Liver (tissue), 9 donors: ENCODE measurements around the gene KRT80. TPM values are rescaled to one million over a fixed set of nuclear protein-coding genes. Genes with fewer than 3 reads are reported as not detected.

Experiments used
- DNase-seq: peaks from one replicate; pipeline ENCODE4 v3.0.0-alpha.2; 2017; ENCODE audit warnings: low spot score
- H3K27ac ChIP-seq, 2 donors: one replicate each; pipeline ENCODE4 v1.7.0; 2013; ENCODE audit warnings: inconsistent platforms in 2 of 2, low read length in 2 of 2, control low read depth in 1 of 2, low read depth in 1 of 2, mild to moderate bottlenecking in 1 of 2
- H3K27me3 ChIP-seq, 4 donors: one replicate each; pipeline versions ENCODE4 v1.6.1 to v1.7.0; 2013; ENCODE audit warnings: low read length in 3 of 4, inconsistent platforms in 1 of 4, mild to moderate bottlenecking in 1 of 4, moderate library complexity in 1 of 4; ENCODE audit not compliant: control insufficient read depth in 4 of 4, insufficient read depth in 4 of 4
- H3K36me3 ChIP-seq, 4 donors: one replicate each; pipeline versions ENCODE4 v1.6.1 to v1.7.0; 2013; ENCODE audit warnings: low read length in 3 of 4, mild to moderate bottlenecking in 3 of 4, low read depth in 1 of 4, moderate library complexity in 1 of 4; ENCODE audit not compliant: control insufficient read depth in 4 of 4, insufficient read depth in 3 of 4
- H3K4me1 ChIP-seq, 4 donors: one replicate each; pipeline versions ENCODE4 v1.6.1 to v1.7.0; 2013; ENCODE audit warnings: low read length in 3 of 4, mild to moderate bottlenecking in 3 of 4, moderate library complexity in 1 of 4; ENCODE audit not compliant: control insufficient read depth in 4 of 4, insufficient read depth in 4 of 4
- H3K4me3 ChIP-seq, 3 donors: one replicate each; pipeline versions ENCODE4 v1.6.1 to v1.7.0; 2013; ENCODE audit warnings: low read length in 3 of 3, control low read depth in 1 of 3, low read depth in 1 of 3, mild to moderate bottlenecking in 1 of 3
- H3K9ac ChIP-seq, 2 donors: one replicate each; pipeline ENCODE4 v1.7.0; 2013; ENCODE audit warnings: low read length in 2 of 2, mild to moderate bottlenecking in 2 of 2, moderate library complexity in 2 of 2, control low read depth in 1 of 2, low read depth in 1 of 2
- H3K9me3 ChIP-seq, 4 donors: one replicate each; pipeline versions ENCODE4 v1.6.1 to v1.7.0; 2013; ENCODE audit warnings: low read length in 3 of 4; ENCODE audit not compliant: control insufficient read depth in 4 of 4
- EGR1 ChIP-seq, 2 donors: IDR thresholded peaks; 2 replicates each; pipeline ENCODE4 v1.6.1; 2016 to 2018; ENCODE audit warnings: antibody characterized with exemption in 2 of 2, low read depth in 2 of 2
- FOXA2 ChIP-seq: IDR thresholded peaks from 2 replicates; pipeline ENCODE4 v1.6.1; 2016; ENCODE audit warnings: antibody characterized with exemption
- GABPA ChIP-seq, 2 donors: IDR thresholded peaks in 1 of 2; conservative IDR thresholded peaks in 1 of 2; 2 replicates each; pipeline ENCODE4 v1.6.1; 2016; ENCODE audit warnings: antibody characterized with exemption in 2 of 2, mild to moderate bottlenecking in 1 of 2, moderate library complexity in 1 of 2
- HNF4A ChIP-seq, 2 donors: conservative IDR thresholded peaks; 2 replicates each; pipeline ENCODE4 v1.6.1; 2016; ENCODE audit warnings: antibody characterized with exemption in 2 of 2, mild to moderate bottlenecking in 2 of 2
- HNF4G ChIP-seq: IDR thresholded peaks from 2 replicates; pipeline ENCODE4 v1.6.1; 2016; ENCODE audit warnings: antibody characterized with exemption
- NR2F2 ChIP-seq: IDR thresholded peaks from 2 replicates; pipeline ENCODE4 v1.6.1; 2016; ENCODE audit warnings: antibody characterized with exemption
- RAD21 ChIP-seq, 2 donors: IDR thresholded peaks; 2 replicates each; pipeline ENCODE4 v1.6.1; 2016; ENCODE audit warnings: antibody characterized with exemption in 2 of 2, mild to moderate bottlenecking in 2 of 2
- YY1 ChIP-seq: IDR thresholded peaks from 2 replicates; pipeline ENCODE4 v1.6.1; 2016; ENCODE audit warnings: antibody characterized with exemption, mild to moderate bottlenecking
- WGBS: extraction: QIAGEN DNeasy Blood & Tissue Kit; methylation state at CpG from one replicate; pipeline ENCODE4 v1.1.7; 2013; 5-methylcytosine and 5-hydroxymethylcytosine counted together
- polyA plus RNA-seq, 2 donors: library from polyadenylated mRNA; stranded (reverse) in 1 of 2; unstranded in 1 of 2; fragments of 200-250 nt in 1 of 2; fragments of >200 nt in 1 of 2; fragmentation: Nextera tagmentation in 1 of 2; extraction: Ambion mirVana in 1 of 2; gene quantifications; one replicate each; pipeline versions ENCODE4 v1.2.1 to v1.2.3, GENCODE V29; 2013 to 2015
- total RNA-seq, 2 donors: library from RNA; depleted of rRNA; stranded (reverse); fragments of >200 nt; gene quantifications; one replicate each; pipeline ENCODE4 v1.2.3, GENCODE V29; 2014
- TF ChIP-seq, protein P1 (sequence below): fragments of 150-350 bp; IDR thresholded peaks from 2 replicates; pipeline ENCODE4 v1.5.1; 2017; ENCODE audit warnings: improper control_type of control experiment, low read depth, low read length; ENCODE audit not compliant: missing input control
- TF ChIP-seq, protein P2 (sequence below): IDR thresholded peaks from 2 replicates; pipeline ENCODE4 v1.6.1; 2016; ENCODE audit warnings: antibody characterized with exemption, mild to moderate bottlenecking
- TF ChIP-seq, protein P3 (sequence below): IDR thresholded peaks from 2 replicates; pipeline ENCODE4 v1.6.1; 2016; ENCODE audit warnings: antibody characterized with exemption
- TF ChIP-seq, protein P4 (sequence below): IDR thresholded peaks from 2 replicates; pipeline ENCODE4 v1.6.1; 2016; ENCODE audit warnings: antibody characterized with exemption
- TF ChIP-seq, protein P5 (sequence below): IDR thresholded peaks from 2 replicates; pipeline ENCODE4 v1.6.1; 2016; ENCODE audit warnings: antibody characterized with exemption
- donor health status: healthy.
- donor health status: healthy.
- donor health status: healthy.
- donor health status: healthy.
- donor health status: healthy.

The KRT80 gene
- total and polyA plus RNA-seq, 4 donors: 0.04 to 0.12 (median 0.07) TPM

DNA sequence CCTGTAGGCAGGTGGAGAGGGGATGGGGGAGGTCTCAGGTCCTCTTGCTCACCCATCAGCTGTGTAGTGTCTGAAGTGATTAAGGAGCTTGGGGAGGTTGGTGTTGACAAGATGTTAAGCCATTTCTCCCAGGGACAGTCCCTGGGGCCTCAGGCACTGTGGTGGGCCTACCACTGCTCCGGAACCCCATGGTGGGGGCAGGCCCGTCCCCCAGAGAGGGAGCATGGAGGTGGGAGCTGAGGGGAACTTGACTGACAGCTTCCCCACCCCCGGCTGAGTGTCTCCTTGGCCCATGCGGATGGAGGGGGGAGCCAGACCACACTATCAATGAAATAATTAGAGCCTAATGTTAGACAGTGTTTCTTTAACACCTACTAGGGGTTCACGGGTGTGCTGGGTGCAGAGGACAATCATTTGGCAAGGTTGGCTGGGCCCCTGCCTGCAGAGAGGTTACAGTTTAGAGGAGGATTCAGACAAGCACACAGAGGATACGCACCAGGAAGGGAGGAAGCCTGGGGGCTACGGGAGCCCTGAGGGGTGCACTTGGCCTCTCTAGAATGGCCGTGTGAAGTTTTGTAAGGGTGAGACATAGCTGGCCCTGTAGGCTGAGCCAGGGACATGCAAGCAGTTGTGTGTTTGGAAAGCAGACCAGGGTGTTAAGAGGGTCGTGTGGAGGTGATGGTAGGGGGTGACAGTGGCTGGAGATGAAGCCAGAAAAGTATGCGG, 19.3 kb upstream of the KRT80 start:
- Histone ChIP-seq H3K9ac (no peak overlapping the region), H3K27me3 (peaks cover 0 to 4% (median 0%) of the 10 kb centered on the region in 4 donors), H3K27ac (no peak overlapping the region), H3K4me1 (peaks cover 0 to 2% (median 0%) of the 10 kb centered on the region in 4 donors), H3K4me3 (no peak overlapping the region), H3K9me3 (no peaks in the 10 kb centered on the region), H3K36me3 (no peaks in the 10 kb centered on the region)
- TF ChIP-seq, protein P1, sequence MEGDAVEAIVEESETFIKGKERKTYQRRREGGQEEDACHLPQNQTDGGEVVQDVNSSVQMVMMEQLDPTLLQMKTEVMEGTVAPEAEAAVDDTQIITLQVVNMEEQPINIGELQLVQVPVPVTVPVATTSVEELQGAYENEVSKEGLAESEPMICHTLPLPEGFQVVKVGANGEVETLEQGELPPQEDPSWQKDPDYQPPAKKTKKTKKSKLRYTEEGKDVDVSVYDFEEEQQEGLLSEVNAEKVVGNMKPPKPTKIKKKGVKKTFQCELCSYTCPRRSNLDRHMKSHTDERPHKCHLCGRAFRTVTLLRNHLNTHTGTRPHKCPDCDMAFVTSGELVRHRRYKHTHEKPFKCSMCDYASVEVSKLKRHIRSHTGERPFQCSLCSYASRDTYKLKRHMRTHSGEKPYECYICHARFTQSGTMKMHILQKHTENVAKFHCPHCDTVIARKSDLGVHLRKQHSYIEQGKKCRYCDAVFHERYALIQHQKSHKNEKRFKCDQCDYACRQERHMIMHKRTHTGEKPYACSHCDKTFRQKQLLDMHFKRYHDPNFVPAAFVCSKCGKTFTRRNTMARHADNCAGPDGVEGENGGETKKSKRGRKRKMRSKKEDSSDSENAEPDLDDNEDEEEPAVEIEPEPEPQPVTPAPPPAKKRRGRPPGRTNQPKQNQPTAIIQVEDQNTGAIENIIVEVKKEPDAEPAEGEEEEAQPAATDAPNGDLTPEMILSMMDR: no peak
- TF ChIP-seq GABPA (IDR thresholded peaks at IDR 0.05 in 1 of 2, conservative IDR thresholded peaks at IDR 0.05 in 1 of 2) (no peak), FOXA2 (no peak), YY1 (no peak), HNF4G (no peak), RAD21 (IDR thresholded peaks at IDR 0.05) (no peak), HNF4A (conservative IDR thresholded peaks at IDR 0.05) (no peak)
- TF ChIP-seq, protein P2, sequence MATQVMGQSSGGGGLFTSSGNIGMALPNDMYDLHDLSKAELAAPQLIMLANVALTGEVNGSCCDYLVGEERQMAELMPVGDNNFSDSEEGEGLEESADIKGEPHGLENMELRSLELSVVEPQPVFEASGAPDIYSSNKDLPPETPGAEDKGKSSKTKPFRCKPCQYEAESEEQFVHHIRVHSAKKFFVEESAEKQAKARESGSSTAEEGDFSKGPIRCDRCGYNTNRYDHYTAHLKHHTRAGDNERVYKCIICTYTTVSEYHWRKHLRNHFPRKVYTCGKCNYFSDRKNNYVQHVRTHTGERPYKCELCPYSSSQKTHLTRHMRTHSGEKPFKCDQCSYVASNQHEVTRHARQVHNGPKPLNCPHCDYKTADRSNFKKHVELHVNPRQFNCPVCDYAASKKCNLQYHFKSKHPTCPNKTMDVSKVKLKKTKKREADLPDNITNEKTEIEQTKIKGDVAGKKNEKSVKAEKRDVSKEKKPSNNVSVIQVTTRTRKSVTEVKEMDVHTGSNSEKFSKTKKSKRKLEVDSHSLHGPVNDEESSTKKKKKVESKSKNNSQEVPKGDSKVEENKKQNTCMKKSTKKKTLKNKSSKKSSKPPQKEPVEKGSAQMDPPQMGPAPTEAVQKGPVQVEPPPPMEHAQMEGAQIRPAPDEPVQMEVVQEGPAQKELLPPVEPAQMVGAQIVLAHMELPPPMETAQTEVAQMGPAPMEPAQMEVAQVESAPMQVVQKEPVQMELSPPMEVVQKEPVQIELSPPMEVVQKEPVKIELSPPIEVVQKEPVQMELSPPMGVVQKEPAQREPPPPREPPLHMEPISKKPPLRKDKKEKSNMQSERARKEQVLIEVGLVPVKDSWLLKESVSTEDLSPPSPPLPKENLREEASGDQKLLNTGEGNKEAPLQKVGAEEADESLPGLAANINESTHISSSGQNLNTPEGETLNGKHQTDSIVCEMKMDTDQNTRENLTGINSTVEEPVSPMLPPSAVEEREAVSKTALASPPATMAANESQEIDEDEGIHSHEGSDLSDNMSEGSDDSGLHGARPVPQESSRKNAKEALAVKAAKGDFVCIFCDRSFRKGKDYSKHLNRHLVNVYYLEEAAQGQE: no peak
- TF ChIP-seq, protein P3, sequence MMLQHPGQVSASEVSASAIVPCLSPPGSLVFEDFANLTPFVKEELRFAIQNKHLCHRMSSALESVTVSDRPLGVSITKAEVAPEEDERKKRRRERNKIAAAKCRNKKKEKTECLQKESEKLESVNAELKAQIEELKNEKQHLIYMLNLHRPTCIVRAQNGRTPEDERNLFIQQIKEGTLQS: no peak
- TF ChIP-seq, protein P4, sequence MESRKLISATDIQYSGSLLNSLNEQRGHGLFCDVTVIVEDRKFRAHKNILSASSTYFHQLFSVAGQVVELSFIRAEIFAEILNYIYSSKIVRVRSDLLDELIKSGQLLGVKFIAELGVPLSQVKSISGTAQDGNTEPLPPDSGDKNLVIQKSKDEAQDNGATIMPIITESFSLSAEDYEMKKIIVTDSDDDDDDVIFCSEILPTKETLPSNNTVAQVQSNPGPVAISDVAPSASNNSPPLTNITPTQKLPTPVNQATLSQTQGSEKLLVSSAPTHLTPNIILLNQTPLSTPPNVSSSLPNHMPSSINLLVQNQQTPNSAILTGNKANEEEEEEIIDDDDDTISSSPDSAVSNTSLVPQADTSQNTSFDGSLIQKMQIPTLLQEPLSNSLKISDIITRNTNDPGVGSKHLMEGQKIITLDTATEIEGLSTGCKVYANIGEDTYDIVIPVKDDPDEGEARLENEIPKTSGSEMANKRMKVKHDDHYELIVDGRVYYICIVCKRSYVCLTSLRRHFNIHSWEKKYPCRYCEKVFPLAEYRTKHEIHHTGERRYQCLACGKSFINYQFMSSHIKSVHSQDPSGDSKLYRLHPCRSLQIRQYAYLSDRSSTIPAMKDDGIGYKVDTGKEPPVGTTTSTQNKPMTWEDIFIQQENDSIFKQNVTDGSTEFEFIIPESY: no peak
- WGBS: 72% methylated on average over 10 of the region's 10 CpGs
- no peak for DNase-seq

DNA sequence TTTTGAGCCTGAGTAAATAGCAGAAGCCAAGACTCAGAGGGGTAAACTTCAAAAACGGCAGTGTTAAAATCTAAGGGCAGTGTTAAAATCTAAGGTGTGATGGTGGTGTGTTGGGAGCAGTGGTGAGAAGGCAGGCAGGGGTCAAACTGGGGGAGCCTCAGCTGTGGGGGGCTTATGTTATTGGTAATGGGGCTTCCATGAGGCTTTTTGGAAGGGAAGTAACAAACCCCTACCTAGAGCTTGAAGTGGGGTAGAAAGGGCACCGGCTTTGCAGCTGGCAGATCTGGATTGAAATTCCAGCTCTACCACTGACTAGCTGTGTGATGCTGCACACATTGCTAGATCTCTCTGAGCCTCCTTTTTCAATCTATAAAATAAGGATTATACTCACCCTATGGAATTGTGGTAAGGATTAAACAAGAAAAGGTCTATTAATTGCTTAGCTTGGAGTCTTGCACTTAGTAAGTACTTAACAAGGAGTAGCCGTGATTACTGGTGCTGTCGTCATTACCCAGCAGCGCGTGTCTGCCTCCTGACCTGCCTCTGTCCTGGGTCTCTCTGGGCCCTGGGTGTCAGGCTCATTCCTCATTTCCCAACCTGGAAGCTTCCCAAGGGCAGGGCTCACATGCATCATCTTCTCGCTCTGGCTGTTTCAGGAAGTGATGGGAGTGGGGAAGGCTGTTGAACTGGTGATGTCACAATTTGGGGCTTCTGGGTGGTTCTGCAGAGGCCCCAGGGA, 18.5 kb upstream of the KRT80 start:
- no peak for DNase-seq
- 82% methylated on average over 7 of the region's 7 CpGs for WGBS
- TF ChIP-seq, protein P2: no peak
- TF ChIP-seq, protein P5, sequence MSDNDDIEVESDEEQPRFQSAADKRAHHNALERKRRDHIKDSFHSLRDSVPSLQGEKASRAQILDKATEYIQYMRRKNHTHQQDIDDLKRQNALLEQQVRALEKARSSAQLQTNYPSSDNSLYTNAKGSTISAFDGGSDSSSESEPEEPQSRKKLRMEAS: no peak
- TF ChIP-seq NR2F2: no peak
- no peak for TF ChIP-seq RAD21 (IDR thresholded peaks at IDR 0.05)
- TF ChIP-seq, protein P1: no peak
- no peak for TF ChIP-seq YY1
- no peak for TF ChIP-seq EGR1 (IDR thresholded peaks at IDR 0.05; ENCODE audit: low read depth in 2 of 2)

More for the DNA sequence above, 18.5 kb upstream of the KRT80 start:
- Histone ChIP-seq H3K36me3 (no peaks in the 10 kb centered on the region), H3K9me3 (no peaks in the 10 kb centered on the region), H3K4me3 (no peak overlapping the region), H3K27ac (no peak overlapping the region), H3K27me3 (peaks cover 0 to 4% (median 0%) of the 10 kb centered on the region in 4 donors), H3K4me1 (peaks cover 0 to 2% (median 0%) of the 10 kb centered on the region in 4 donors), H3K9ac (no peak overlapping the region)
